Uterus (tissue), 4 donors: ENCODE data around the gene BCAS2. TPM values are rescaled to one million over a fixed set of nuclear protein-coding genes. Genes with fewer than 3 reads are reported as not detected.

Experiments used
- DNase-seq, 2 donors: peaks; one replicate each; pipeline ENCODE4 v3.0.0-alpha.2; 2019 to 2020
- H3K27ac ChIP-seq, 2 donors: fragments of 200-600 bp; sonication (generic); 1 replicate in 1 of 2; 2 replicates in 1 of 2; pipeline ENCODE4 v1.5.1; 2016 to 2018
- H3K27me3 ChIP-seq, 2 donors: fragments of 200-600 bp; sonication (generic); one replicate each; pipeline ENCODE4 v1.5.1; 2018 to 2019; ENCODE audit warnings: control low read depth in 1 of 2
- H3K36me3 ChIP-seq, 2 donors: fragments of 200-600 bp; sonication (generic); one replicate each; pipeline ENCODE4 v1.5.1; 2019; ENCODE audit warnings: control low read depth in 1 of 2
- H3K4me1 ChIP-seq, 2 donors: fragments of 200-600 bp; sonication (generic); one replicate each; pipeline ENCODE4 v1.5.1; 2018 to 2019; ENCODE audit warnings: control low read depth in 1 of 2
- H3K4me3 ChIP-seq, 2 donors: fragments of 200-600 bp; sonication (generic); 1 replicate in 1 of 2; 2 replicates in 1 of 2; pipeline ENCODE4 v1.5.1; 2018 to 2019; ENCODE audit warnings: mild to moderate bottlenecking in 1 of 2
- H3K9me3 ChIP-seq, 2 donors: fragments of 200-600 bp; sonication (generic); one replicate each; pipeline ENCODE4 v1.5.1; 2019; ENCODE audit warnings: control low read depth in 1 of 2
- CTCF ChIP-seq, 4 experiments: fragments of 200-600 bp in 2 of 4; fragments of 450-650 bp in 2 of 4; sonication (generic) in 2 of 4; IDR thresholded peaks; one replicate each; pipeline ENCODE4 v1.5.1; 2016 to 2019; ENCODE audit warnings: antibody characterized with exemption in 4 of 4, mild to moderate bottlenecking in 2 of 4, moderate library complexity in 1 of 4
- POLR2A ChIP-seq, 2 donors: fragments of 450-650 bp; IDR thresholded peaks; one replicate each; pipeline ENCODE4 v1.6.1; 2016; ENCODE audit warnings: antibody characterized with exemption in 2 of 2, mild to moderate bottlenecking in 1 of 2, moderate library complexity in 1 of 2
- intact Hi-C: fragments of 100-400 bp; cut with DNase I; formaldehyde crosslinking; loops from one replicate; pipeline ENCODE4 v1.15.1; 2023; ENCODE audit warnings: low total_unique reads
- total RNA-seq, 4 donors: library from RNA; depleted of rRNA in 3 of 4; stranded (reverse); fragments of >200 nt in 3 of 4; gene quantifications; one replicate each; pipeline versions ENCODE4 v1.1.0 to v1.2.4, GENCODE V29; 2014 to 2023
- donor health status: DM: yes; HTN: yes; CAD: no.

The BCAS2 gene
- total RNA-seq, 4 donors from 2014 or later: 31.8 to 61.2 (median 40.2) TPM

- no peak for TF ChIP-seq CTCF (IDR thresholded peaks at IDR 0.05)
- TF ChIP-seq POLR2A (IDR thresholded peaks at IDR 0.05): no peak
- H3K27me3 ChIP-seq: no peaks in the 10 kb centered on the region
- no peak overlapping the region for H3K4me3 ChIP-seq
- H3K4me1 ChIP-seq: no peaks in the 10 kb centered on the region
- H3K9me3 ChIP-seq: no peaks in the 10 kb centered on the region
- intact Hi-C loops: no loop called here
- DNase-seq: no peak
- no peaks in the 10 kb centered on the region for H3K36me3 ChIP-seq
- H3K27ac ChIP-seq: no peak overlapping the region
Observed at GRCh38 chr1:114561333-114561732, 20.1 kb downstream of the BCAS2 start.

- Histone ChIP-seq H3K4me1 (no peaks in the 10 kb centered on the region), H3K27me3 (no peaks in the 10 kb centered on the region), H3K4me3 (no peak overlapping the region), H3K27ac (no peak overlapping the region), H3K36me3 (no peaks in the 10 kb centered on the region), H3K9me3 (no peaks in the 10 kb centered on the region)
- TF ChIP-seq POLR2A (IDR thresholded peaks at IDR 0.05) (no peak), CTCF (IDR thresholded peaks at IDR 0.05) (no peak)
- intact Hi-C loops: no loop called here
- no peak for DNase-seq
Observed at GRCh38 chr1:114559356-114559755, 22.1 kb downstream of the BCAS2 start.

GRCh38 chr1:114558544-114558943, 22.9 kb downstream of the BCAS2 start:
- no peaks in the 10 kb centered on the region for H3K4me1 ChIP-seq
- TF ChIP-seq CTCF (IDR thresholded peaks at IDR 0.05) (no peak), POLR2A (IDR thresholded peaks at IDR 0.05) (no peak)
- no peaks in the 10 kb centered on the region for H3K27me3 ChIP-seq
- DNase-seq: no peak
- H3K36me3 ChIP-seq: no peaks in the 10 kb centered on the region
- intact Hi-C loops: no loop called here
- no peak overlapping the region for H3K27ac ChIP-seq
- no peak overlapping the region for H3K4me3 ChIP-seq
- H3K9me3 ChIP-seq: no peaks in the 10 kb centered on the region

DNA sequence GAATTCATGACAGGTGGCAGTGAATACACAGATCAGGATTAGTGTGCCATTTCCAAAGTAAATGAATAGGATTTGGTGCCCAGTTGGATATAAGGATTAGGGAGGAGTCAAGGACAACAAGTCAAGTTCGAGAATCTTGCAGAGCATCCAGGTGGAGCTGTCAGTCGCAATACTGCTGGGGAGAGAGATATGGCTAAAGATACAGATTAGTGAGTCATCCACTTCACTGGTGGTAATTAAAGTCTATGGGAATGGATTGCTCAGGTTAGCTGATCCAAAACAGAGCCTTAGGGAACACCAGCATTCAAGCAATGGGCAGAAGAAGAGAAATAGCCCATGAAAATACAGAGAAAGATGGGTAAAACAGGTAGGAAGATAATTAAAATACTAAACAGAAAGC, 26.8 kb downstream of the BCAS2 start:
- intact Hi-C loops: no loop called here
- Histone ChIP-seq H3K27me3 (no peaks in the 10 kb centered on the region), H3K9me3 (no peaks in the 10 kb centered on the region), H3K27ac (no peak overlapping the region), H3K4me3 (no peak overlapping the region), H3K4me1 (no peaks in the 10 kb centered on the region), H3K36me3 (no peaks in the 10 kb centered on the region)
- DNase-seq: no peak
- no peak for TF ChIP-seq CTCF (IDR thresholded peaks at IDR 0.05)
- TF ChIP-seq POLR2A (IDR thresholded peaks at IDR 0.05): no peak

GRCh38 chr1:114552106-114552639, 29.2 kb downstream of the BCAS2 start:
- Histone ChIP-seq H3K36me3 (no peaks in the 10 kb centered on the region), H3K27ac (no peak overlapping the region), H3K27me3 (no peaks in the 10 kb centered on the region), H3K4me3 (no peak overlapping the region), H3K4me1 (no peaks in the 10 kb centered on the region), H3K9me3 (no peaks in the 10 kb centered on the region)
- intact Hi-C loops: no loop called here
- DNase-seq: no peak
- no peak for TF ChIP-seq POLR2A (IDR thresholded peaks at IDR 0.05)
- no peak for TF ChIP-seq CTCF (IDR thresholded peaks at IDR 0.05)
